Coronary artery (tissue), 2 donors: ENCODE measurements around the gene BEGAIN.
A peak's percentile ranks its signal among the peaks of the same experiment; 100 is the strongest.

ENCODE experiments used
- DNase-seq: peaks from one replicate; pipeline ENCODE4 v3.0.0-alpha.2; 2017; ENCODE audit warnings: low spot score
- H3K27ac ChIP-seq, 2 donors: fragments of 200-600 bp; sonication (generic); one replicate each; pipeline ENCODE4 v1.5.1; 2016 to 2019
- H3K4me3 ChIP-seq: fragments of 200-600 bp; sonication (generic); 2 replicates; pipeline ENCODE4 v1.5.1; 2016; ENCODE audit warnings: mild to moderate bottlenecking, moderate library complexity
- CTCF ChIP-seq: fragments of 200-600 bp; sonication (generic); IDR thresholded peaks from one replicate; pipeline ENCODE4 v1.5.1; 2019; ENCODE audit warnings: antibody characterized with exemption

Gene BEGAIN

GRCh38 chr14:100586153-100586402, 1.1 kb downstream of the BEGAIN start:
- H3K27ac ChIP-seq = no peak overlapping the region
- TF ChIP-seq CTCF = no peak
- H3K4me3 ChIP-seq = peak overlapping the region; percentile 72
- DNase-seq = no peak

- no peak overlapping the region for H3K27ac ChIP-seq
- DNase-seq = no peak
- TF ChIP-seq CTCF = no peak
- no peak overlapping the region for H3K4me3 ChIP-seq
These were observed 1.6 kb downstream of the BEGAIN start for GRCh38 chr14:100585448-100586152.

GRCh38 chr14:100584056-100585031, 2.9 kb downstream of the BEGAIN start:
- no peak for DNase-seq
- Histone ChIP-seq H3K4me3 (no peak overlapping the region), H3K27ac (no peak overlapping the region)
- TF ChIP-seq CTCF = no peak

GRCh38 chr14:100583245-100583644, 4.0 kb downstream of the BEGAIN start:
- DNase-seq = no peak
- TF ChIP-seq CTCF = no peak
- Histone ChIP-seq H3K4me3 (no peak overlapping the region), H3K27ac (no peak overlapping the region)

GRCh38 chr14:100582496-100583165, 4.6 kb downstream of the BEGAIN start:
- no peak for DNase-seq
- no peak for TF ChIP-seq CTCF
- Histone ChIP-seq H3K27ac (no peak overlapping the region), H3K4me3 (no peak overlapping the region)

GRCh38 chr14:100581228-100582145, 5.7 kb downstream of the BEGAIN start:
- Histone ChIP-seq H3K4me3 (no peak overlapping the region), H3K27ac (no peak overlapping the region)
- TF ChIP-seq CTCF = no peak
- no peak for DNase-seq
